ENCODE results near the gene CARD9.
"Not testable (repeated sequence)": the region's sequence is repeated elsewhere in the genome, so short reads cannot be mapped to it uniquely, and the experiment has no call there.

DNA sequence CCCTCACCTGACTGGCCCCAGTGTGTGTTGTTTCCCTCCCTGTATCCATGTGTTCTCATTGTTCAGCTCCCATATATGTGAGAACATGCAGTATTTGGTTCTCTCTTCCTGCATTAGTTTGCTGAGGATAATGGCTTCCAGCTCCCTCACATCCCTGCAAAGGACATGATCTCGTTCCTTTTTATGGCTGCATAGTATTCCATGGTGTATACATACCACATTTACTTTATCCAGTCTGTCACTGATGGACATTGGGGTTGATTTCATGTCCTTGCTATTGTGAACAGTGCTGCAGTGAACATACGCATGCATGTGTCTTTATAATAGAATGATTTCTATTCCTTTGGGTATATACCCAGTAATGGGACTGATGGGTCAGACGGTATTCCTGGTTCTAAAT is 53.5 kb downstream of the CARD9 start:
- TF ChIP-seq POLR2A, EP300, POLR2AphosphoS5 (IDR thresholded peaks at IDR 0.05): not testable (repeated sequence)
- TF ChIP-seq, protein P1, sequence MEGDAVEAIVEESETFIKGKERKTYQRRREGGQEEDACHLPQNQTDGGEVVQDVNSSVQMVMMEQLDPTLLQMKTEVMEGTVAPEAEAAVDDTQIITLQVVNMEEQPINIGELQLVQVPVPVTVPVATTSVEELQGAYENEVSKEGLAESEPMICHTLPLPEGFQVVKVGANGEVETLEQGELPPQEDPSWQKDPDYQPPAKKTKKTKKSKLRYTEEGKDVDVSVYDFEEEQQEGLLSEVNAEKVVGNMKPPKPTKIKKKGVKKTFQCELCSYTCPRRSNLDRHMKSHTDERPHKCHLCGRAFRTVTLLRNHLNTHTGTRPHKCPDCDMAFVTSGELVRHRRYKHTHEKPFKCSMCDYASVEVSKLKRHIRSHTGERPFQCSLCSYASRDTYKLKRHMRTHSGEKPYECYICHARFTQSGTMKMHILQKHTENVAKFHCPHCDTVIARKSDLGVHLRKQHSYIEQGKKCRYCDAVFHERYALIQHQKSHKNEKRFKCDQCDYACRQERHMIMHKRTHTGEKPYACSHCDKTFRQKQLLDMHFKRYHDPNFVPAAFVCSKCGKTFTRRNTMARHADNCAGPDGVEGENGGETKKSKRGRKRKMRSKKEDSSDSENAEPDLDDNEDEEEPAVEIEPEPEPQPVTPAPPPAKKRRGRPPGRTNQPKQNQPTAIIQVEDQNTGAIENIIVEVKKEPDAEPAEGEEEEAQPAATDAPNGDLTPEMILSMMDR (IDR thresholded peaks at IDR 0.05) = not testable (repeated sequence)

Data from suprapubic skin (tissue), 4 donors.